ENCODE measurements around the gene KIF13A.
"Not testable (repeated sequence)": the region's sequence is repeated elsewhere in the genome, so short reads cannot be mapped to it uniquely, and the experiment has no call there.

KIF13A gene

DNA sequence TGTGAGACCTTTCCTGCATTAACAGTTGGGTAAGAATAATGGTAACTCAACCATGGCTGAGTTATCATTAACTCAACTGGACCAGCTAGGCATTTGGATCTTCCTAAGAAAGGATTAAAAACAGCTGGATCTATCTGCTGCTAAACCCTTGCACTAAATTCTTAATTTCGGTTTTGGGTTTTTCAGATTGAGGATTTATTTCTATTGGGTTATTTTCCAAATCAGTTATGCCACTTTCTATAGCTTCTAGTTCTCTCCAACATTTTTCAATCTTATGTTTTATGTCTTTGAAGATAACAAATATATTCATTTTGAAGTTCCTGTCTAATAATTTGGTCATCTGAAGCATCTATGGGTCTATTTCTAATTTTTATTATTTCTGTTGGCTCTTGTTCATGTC lies 92.5 kb downstream of the KIF13A start:
- FAIRE-seq, result no peak

DNA sequence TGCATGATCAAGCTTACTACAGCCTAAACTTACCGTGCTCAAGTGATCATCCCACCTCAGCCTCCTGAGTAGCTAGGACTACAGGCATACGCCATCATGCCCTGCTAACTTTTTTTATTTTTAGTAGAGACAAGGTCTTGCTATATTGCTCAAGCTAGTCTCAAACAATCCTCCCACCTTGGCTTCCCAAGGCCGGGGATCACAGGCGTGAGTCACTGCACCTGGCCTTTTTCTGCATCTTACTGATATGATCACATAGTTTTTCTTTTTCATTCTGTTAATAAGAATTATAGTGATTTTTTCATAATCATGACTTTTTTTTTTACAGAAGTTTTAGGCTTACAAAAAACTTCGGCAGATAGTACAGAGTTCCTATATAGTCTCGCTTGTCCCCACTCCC lies 93.2 kb downstream of the KIF13A start:
- no peak for FAIRE-seq

DNA sequence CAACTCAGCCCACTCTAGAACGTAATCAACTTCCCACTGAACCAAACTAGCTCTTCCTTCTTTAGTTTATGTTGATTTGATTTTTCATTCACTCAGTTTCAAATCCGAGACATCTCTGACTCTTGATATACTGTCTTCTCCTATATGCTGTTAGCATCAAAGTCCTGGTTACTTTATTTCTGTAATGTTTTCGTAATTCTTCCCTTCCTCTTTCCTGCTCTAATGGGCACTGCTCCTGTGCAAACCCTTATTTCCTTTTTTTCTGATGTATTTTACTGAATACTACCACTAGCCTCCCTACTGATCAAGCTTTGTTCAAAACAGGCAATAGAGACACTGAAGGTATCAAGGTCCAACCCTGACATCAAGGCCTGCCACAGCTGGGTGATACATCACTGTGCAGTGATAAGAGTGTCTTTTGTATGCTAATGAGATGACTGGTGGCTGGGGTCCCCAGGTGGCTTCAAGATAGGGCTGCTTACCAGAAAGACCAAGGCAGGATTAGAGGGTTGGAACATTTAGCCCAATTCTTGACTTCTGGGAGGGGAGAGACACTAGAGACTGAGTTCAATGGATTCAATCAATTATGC lies 95.2 kb downstream of the KIF13A start:
- no peak for FAIRE-seq

DNA sequence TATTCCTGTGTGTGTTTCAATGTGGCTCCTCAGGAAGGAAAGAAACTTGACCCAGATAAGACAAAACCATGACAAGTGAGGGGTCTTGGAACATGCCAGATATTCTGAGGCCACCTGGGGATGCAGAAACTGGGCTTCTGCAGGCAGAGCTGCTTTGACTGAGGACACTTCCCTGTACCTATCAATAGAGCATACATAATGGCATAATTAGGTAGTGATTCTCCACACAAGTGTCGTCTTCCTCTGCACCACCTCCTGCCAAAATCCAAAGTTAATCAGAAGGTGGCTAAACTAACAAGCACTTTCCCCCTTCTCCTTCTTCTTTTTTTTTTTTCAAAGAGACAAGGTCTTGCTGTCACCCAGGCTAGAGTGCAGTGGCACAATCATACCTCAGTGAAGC lies 97.1 kb downstream of the KIF13A start:
- no peak for FAIRE-seq

DNA sequence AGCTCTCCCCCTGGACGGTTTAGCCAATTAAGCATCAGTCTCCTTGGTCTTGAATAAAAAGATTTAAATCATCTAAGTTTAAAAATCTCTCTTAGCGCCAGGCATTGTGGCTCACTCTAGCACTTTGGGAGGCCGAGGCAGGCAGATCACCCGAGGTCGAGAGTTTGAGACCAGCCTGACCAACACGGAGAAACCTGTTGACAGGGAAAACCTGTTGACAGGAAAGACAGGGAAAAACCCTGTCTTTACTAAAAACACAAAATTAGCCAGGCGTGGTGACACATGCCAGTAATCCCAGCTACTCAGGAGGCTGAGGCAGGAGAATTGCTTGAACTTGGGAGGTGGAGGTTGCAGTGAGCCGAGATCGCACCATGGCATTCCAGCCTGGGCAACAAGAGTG lies 97.7 kb downstream of the KIF13A start:
- not testable (repeated sequence) for FAIRE-seq

DNA sequence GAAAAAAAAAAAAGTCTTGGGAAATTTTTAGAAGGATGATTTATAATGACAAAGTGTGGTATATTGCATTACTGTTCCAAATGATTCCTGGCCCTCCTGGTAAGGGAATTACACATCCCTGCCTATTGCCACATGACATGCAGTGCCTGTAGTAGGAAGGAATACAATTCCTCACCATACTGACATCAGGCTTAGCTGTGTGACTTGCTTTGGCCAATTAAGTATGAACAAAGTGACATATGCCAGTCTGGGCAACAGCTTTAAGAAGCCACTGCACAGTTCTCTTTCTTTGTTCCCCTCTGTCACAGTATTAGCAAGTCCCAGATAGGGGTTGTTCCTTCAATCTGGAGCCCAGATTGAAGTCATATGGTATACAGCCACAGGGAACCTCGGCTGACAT lies 100.5 kb downstream of the KIF13A start:
- no peak for FAIRE-seq

DNA sequence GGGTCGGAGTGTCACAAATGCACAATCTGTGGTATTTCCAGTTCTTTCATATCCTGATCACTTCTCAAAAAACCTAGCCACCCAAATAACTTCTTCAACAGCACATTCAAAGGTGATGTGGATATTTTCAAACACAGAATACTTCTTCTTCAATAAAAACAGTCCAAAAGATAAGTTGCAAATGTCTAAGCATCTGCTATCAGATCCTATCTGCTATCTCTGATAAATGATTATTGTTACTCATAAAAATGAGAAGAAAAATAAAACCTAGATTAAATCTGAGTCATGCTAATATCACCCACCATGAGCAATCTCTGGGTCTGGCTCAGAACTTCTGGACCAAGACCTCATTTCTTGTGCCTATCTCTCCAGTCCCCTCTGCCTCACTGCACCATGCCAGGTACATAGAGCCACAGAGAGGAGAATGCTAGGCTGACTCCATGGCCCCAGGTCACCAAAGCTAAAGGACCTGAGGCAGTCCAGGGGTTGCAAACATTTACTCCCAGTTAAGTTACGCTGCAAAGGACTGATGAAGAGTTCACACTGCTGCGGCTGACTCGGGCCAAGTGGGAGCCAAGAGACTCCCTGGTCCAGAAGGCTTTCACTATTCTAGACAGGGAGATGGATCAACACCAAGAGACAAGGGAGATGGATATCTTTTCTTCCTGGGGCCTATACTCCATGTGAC lies 101.4 kb downstream of the KIF13A start:
- FAIRE-seq, result no peak

DNA sequence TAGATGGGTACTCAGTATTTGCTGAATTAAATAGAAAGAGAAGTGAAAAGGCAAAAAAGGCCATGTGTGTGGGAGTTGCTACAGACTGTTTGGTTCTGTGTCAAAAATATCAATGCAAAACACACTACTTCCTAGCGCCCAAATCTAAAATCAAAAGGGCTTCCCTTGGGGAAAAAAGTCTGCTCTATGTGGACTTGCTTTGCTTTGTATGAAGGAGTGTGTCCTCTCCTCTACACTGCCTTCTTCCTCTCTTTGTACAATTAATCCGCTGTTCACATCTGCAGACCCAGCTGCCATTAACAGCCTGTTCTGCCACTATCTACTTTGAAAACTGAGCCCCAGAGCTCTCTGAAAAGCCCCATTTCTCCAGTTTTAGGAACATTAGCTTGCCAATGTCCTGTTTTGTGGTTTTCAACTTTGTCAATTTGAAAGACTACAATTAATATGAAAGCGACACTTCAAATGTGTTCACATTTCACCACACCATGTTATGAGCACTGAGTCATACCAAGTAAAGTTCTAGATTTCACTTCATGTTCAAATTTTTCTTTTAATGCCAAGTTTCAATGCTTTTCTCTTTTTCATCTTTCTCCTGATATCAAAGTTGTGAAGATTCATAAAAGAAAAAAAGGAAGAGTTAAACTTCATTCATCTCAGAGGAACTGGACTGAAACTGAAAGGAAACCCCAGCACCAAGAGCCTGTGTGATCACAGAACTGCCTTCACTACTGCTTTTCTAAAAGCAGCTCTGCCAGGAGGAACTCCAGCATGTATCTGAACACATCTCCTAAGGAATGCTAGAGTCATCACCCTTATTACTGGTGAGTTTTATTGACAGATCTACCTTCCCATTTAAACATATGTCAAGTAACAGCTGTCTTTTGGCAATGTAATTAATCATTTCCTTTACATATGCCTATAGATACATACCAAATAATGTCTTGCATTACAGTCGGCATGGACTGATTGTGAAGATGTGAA lies 102.6 kb downstream of the KIF13A start:
- no peak for FAIRE-seq

DNA sequence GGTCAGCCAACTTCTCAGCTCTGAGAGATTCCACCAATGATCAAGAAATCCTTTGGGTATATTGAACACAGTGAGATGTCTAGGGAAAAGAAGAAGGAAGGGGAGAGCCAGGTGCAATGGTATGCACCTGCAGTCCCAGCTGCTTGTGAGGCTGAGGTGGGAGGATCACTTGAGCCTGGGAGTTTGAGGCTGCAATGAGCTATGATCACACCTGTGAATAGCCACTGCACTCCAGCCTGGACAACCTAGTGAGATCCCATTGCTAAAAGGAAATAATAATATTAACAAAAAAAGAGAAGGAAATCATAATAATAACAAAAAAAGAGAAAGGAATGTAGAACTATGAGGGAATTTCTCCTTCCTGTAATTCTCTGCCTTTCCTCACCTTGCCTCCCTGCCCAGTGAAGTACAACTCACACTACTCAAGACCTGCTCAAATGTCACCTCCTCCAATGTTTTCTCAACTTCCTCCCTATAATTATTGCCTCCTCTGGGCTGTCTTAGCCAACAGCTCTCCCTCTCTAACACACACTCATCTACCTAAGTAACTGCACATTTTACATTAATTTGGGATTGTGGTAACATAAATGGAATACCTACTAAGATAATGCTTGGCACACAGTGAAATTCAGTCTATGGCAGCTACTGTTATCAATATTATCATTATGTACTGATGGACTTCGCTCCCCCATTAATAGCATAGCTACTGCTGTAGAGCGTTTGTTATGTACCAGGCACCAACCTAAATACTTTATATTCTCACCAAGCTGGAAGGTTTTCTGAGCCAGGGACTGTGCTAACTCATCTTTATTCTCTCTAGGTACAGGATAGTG lies 103.6 kb downstream of the KIF13A start:
- FAIRE-seq, result no peak

DNA sequence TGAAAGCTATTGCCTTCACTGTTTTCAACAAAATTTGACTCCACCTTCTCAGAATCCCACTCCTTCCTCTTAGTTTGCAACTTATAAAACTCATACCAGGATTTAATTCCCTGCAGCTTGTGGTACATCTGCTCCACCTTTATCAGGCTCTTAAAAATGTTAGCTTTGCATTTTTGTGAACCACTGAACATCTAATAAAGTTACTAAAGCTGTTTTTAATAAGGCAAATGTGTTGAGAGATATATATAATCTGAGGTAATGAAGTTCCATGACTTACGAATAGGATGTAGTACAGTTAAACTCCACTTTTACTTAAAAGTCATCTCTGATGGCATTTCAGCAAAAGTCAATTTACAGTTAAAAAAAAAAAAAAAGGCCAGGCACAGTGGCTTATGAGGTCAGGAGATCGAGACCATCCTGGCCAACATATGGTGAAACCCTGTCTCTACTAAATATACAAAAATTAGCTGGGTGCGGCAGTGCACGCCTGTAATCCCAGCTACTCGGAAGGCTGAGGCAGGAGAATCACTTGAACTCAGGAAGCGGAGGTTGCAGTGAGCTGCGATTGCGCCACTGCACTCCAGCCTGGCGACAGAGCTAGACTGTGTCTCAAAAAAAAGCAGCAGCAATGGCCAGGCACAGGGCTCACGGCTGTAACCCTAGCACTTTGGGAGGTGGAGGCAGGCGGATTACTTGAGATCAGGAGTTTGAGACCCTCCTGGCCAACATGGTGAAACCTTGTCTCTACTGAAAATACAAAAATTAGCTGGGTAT lies 106.2 kb downstream of the KIF13A start:
- FAIRE-seq, result no peak

DNA sequence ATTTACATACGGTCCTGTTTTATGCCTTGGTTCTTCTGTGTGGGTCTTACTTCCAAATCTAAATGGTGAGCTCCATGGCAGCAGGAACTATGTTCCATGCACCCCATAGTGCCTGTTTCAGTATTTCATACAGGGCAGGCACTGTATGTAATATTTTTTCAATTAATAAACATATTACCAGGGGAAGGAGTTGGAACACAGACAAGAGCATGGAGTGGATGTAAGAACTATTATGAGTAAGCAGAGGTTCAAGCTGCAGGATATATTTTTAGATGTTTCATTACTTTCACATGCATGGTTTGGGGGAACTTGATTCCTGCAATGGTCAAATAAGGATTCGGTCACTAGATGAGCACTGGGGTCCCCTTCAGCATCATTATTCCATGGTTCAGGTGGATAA lies 108.3 kb downstream of the KIF13A start:
- no peak for FAIRE-seq

DNA sequence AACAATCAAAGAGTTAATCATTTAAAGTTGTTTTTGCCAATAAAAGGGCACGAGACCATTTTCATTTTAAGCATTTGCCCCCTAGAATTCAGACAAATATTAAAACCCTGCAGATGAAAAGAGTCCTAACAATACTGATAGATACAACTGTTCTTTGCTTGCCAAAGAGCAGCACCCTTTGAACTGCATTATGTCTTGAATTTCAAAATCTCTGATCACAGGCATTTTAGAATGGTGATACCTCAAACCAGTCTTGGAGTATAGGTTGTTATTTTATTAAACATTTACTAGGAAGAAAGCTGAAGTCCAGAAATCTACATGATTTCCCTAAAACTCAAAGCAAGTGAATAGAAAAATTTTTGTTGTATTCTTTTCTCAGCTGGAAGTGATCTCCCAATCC lies 108.7 kb downstream of the KIF13A start:
- no peak for FAIRE-seq

DNA sequence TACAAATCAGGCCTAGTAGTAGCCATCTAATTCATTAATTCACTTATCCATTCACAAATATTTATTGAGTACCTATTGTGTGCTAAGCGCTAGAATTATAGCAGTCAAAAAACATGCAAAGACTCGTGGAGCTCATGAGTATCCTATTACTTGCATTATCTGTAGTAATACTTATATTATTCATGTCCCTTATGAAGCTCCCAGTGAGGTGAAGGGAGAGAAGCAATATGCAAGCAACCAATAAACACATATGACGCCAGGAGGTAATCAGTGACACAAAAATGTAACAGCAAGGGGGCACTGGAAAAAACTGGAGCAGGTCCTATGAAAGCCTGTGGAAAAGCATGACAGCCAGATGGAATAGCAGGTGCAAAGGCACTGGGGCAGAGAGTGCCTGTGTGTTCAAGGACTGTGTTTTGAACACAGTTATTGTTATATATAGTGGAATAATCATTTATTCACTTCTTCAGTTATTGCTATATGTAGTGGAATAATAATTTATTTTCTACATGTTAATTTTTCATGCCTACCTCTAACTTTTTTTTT lies 109.5 kb downstream of the KIF13A start:
- FAIRE-seq, result no peak

DNA sequence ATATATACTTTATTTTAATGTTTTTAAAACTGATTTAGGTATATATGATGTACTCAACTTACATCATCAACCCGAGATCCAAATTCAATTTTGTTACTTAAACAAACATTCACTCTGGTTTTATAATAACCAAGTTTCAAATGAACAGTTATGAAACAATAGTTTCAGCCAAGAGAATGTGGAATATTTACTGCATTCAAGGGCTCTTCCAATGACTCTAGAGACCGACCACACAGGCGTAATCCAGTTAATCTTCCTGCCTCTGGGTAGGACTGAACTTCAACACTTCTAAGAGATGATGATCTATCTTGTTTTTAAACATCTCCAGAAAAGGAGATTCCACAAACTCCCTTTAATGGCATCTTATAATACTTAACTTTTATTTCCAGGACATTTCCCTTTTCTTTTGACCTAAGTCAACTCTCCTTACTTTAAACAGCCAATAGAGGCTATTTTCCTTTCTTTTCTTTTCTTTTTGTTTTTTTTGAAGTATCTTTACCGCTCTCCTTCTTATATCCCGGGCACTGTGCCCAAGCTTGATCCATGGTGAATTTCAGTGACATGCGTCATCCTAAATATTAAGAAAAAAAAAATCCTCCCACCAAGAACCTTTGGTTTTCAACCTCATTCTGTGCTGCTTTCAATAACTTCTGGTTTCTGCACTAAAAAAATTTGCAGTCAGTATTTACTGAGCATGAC lies 110.1 kb downstream of the KIF13A start:
- FAIRE-seq, result no peak

DNA sequence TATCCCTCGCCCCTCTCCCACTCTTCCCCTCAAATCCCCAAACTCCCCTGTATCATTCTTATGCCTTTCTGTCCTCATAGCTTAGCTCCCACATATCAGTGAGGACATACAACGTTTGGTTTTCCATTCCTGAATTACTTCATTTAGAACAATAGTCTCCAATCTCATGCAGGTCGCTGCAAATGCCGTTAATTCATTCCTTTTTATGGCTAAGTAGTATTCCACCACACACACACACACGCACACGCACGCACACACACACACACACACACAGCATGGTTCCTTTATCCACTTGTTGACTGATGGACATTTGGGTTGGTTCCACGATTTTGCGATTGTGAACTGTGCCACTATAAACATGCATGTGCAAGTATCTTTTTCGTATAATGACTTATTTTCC lies 112.7 kb downstream of the KIF13A start:
- FAIRE-seq, result no peak

DNA sequence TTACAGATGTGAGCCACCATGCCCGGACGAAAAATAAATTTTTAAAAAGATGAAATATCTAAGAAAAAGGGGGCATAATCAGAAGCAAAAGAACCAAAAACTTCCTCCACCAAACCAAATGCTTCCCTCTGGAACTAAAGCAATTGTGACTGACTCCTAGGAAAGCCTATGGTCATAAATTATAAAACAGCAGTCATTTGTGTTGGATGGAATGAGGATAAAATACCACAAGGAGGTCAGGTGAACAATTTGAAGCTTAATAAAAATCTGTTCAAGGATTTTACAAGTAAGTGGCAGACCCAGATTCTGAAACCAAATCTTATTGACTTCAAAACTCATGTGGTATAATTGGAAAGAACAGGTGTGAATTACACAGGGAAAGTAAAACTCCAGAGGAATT lies 114.5 kb downstream of the KIF13A start:
- FAIRE-seq, result no peak

DNA sequence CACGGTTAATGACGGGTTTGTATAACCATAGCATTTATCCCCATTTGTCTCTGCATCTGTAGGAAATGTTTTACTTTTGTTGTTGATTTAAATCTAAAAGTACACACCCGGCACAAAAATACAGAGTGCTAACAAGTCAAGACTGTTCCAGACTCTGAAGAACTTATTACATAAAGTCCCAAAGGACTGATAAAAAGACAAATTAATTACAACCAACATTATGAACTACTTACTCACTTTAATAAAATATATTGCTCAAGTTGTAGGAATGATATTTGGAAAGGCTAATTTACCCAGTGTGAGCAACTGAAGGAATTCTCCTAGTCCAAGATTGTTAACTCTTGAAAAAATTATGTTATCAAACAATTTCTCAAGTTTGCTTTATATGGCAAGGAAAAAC lies 115.6 kb downstream of the KIF13A start:
- no peak for FAIRE-seq

DNA sequence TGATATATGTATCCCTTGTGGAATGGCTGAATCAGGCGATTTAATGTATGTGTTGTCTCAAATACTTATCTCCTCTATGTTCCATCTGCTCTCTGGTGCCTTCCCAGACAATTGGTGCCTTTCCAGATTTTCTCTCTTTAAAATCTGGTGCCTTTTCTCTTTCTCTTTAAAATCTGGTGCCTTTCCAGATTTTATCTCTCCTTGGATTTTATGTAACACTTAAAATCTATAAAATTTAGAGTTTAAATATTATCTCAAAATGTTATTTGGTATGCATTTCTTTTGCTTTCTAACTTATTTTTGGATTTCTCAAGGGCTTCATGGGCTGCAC lies 116.3 kb downstream of the KIF13A start:
- FAIRE-seq, result no peak

DNA sequence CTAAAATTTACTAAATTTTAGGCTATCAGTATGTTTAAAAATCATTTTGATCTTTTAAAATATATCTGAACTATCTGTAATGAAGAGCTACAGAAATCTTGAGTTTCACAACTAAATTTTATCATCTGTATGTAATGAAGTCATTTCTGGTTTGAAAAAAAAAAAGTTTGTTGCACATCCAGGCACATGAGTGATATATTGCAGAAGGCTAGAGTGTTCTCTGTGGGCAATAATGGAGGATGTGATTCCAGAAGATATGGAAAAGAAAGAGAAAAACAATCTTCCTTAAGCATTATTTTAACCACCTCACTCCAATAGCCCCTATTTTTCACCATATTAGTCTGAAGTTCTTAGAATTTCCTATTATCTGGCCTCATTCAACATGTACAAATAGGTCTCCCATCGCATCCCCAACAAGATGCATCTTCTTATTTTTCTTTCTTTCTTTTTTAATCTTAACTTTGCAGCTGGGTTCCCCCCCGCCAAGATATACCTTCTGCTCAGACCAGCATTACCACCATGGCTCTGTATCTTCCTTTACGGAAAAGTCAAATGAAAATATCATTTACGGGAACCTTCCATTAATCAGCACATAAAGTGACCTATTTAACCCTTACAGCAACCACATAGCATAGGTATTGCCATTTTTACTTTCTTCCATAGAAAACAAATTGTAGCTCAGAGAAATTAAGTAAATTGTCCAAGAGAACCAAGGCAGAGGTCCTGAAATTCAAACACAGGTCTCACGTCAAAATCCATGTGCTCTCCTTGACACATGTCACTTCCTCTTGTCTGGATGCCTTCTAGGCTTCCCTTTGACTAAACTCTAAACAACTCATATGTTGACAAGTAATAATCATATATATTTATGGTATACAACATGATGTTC lies 116.9 kb downstream of the KIF13A start:
- FAIRE-seq, result no peak

DNA sequence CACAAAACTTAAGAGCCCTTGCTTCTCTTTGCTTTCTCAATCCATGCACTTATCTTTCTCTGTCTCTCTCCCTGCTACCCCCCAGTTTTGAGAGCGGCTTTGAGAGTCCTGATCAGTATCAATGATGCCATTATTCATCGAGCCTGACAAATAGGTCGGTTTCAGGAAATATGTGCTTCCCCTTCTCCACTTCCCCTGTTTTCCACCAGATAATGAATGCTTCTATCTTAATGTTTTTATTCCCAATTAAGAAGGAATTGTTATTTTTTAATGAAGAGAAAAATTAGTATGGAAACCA lies 117.7 kb downstream of the KIF13A start:
- FAIRE-seq, result no peak

All from A204.1 (cell line).